Dermis microvascular lymphatic vessel endothelial cell (primary cell): Measurements from ENCODE around the gene BOK. TPM values are rescaled to one million over a fixed set of nuclear protein-coding genes. Genes with fewer than 3 reads are reported as not detected.
A peak's percentile ranks its signal among the peaks of the same experiment; 100 is the strongest.
"Not testable (repeated sequence)": the region's sequence is repeated elsewhere in the genome, so short reads cannot be mapped to it uniquely, and the experiment has no call there.

Experiments used
- DNase-seq, 2 donors: peaks; one replicate each; pipeline versions ENCODE4 v3.0.0 to v3.0.0-alpha.2; 2010; ENCODE audit warnings: low read depth in 2 of 2
- total RNA-seq: library from RNA; depleted of rRNA; stranded (reverse); fragments of >200 nt; gene quantifications from 2 replicates; pipeline ENCODE4 v1.2.1, GENCODE V29; 2014

The BOK gene, protein sequence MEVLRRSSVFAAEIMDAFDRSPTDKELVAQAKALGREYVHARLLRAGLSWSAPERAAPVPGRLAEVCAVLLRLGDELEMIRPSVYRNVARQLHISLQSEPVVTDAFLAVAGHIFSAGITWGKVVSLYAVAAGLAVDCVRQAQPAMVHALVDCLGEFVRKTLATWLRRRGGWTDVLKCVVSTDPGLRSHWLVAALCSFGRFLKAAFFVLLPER
- 32.0 and 71.7 TPM in 2 replicates for total RNA-seq

- peak in 1 of 2 donors; percentile 87 for DNase-seq
Observed at GRCh38 chr2:241558532-241559322, at the start of gene BOK. Gene BOK, plus strand, starts transcription at chr2:241558745. Its CDS starts 739 bp downstream, at chr2:241559484.

- no peak for DNase-seq
Observed at GRCh38 chr2:241509155-241509784, 49.3 kb upstream of the BOK start.

DNA sequence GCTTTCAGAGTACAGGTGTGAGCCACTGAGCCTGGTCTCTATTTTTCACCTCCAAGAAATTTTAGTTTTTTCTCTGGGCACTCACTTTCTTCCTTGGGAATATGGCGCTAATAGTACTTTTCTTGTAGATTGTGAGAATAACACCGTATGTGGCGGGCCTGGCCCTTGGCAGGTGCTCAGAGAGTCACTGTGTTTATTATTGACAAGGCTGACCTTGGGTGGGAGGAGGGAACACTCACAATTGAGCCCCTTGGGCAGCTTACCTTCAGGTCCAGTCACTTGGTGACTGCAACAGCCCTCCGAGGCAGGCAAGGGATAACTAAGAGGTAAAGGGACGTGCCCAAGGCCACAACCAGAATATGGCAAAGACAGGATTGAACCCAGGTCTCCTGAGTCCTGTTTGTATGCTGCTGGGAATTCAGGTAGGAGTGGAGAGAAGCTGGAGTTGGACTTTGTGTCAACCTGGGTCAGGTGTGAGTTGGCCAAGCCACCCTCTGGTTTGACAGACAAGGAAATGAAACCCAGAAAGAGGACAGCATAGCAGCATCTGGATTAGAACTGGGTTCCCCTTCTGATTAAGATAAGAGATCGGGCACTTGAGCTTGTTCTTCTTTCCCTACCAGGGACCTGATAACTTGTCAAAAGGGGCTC is 47.3 kb upstream of the BOK start:
- DNase-seq: no peak

- no peak for DNase-seq
Observed at GRCh38 chr2:241514553-241514952, 44.0 kb upstream of the BOK start.

- no peak for DNase-seq
Observed at GRCh38 chr2:241514986-241515737, 43.4 kb upstream of the BOK start.

GRCh38 chr2:241516520-241516965 is 42.0 kb upstream of the BOK start:
- DNase-seq: no peak

- no peak for DNase-seq
Observed at GRCh38 chr2:241517297-241517696, 41.2 kb upstream of the BOK start.

DNA sequence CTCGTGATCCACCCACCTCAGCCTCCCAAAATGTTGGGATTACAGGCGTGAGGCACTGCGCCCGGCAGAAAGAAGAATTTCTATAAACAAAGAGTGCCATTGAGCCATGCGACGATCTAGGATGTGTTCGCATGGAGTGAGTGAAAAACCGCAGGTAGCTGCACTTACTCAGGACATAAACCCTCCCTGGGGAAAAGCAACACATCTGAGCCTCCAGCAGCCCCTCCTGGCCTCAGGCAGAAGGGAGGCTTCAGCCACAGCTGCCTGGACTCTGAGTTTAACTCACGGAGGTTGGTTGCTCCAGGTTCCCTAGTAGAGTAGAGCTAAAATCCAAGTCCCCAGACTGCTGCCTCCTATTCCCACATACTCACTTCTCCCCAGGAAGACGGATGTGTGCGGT is 38.9 kb upstream of the BOK start:
- no peak for DNase-seq

DNA sequence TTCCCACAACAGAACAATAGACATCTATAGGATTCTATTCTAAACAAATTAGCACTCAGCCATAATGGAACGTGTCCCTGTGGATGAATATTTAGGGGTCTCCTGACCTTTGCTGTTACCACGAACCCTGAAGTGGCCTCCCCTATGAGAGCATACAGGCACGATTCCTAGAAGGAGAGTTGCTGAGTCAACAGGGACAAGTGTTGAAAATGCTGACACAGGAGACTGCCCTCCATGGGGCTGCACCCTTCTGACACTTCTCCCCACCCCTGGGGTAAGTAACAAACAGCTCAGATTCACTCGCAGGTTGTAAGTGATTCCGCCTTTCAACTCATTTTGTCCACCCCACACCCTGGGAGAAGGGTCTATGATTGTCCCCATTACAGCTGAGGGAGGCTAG is 36.1 kb upstream of the BOK start:
- DNase-seq: no peak

DNA sequence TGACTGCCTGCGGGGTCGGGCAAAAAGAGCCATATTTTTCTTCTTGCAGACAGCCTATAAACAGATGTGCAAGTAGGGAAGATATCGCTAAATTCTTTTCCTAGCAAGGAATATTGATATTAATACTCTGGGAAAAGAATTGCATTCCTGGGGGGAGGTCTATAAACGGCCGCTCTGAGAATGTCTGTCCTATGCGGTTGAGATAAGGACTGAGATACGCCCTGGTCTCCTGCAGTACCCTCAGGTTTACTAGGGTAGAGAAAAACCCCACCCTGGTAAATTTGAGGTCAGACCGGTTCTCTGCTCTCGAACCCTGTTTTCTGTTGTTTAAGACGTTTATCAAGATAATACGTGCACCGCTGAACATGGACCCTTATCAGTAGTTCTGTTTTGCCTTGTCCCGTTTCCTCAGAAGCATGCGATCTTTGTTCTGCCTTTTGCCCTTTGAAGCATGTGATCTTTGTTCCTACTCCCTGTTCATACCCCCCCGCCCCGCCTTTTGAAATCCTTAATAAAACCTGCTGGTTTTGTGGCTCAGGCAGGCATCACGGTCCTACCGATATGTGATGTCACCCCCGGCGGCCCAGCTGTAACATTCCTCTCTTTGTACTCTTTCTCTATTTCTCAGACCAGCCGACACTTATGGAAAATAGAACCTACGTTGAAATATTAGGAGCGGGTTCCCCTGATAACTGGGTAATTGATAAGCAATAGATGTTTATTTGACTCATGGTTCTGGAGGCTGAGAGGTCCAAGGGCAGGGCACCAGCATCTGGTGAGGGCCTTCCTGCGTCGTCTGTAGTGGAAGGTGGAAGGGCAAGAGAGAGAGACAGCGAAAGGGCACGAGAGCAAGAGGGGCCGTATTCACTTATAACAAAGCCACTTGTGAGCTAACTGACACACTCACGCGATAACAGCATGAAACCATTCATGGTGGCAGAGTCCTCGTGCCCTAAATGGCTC is 32.4 kb upstream of the BOK start:
- DNase-seq: not testable (repeated sequence)

- DNase-seq: no peak
Observed at GRCh38 chr2:241530571-241530970, 28.0 kb upstream of the BOK start.

DNA sequence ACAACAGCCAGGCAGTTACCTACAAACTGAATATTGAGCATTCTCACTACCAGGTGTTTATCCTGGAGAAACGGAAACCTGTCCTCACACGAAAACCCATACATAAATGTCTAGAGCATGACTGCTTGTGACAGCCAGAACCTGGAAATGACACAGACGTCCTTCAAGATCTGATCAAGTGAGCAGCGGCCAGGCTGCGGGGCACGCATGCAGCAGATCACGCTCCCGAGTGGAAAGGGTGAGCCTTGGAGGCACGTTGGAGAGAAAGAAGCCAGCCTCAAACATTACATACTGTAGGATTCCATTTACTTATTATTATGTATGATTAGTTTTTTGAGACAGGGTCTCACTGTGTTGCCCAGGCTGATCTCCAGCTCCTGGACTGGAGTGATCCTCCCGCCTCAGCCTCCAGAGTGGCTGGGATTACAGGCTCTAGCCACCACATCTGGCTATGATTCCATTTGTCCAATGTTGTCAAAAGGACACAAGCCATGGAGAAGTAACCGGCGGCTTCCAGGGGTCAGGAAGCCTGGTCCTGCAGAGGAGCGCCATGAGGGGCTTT is 27.3 kb upstream of the BOK start:
- no peak for DNase-seq

- no peak for DNase-seq
Observed at GRCh38 chr2:241532168-241532567, 26.4 kb upstream of the BOK start.

DNA sequence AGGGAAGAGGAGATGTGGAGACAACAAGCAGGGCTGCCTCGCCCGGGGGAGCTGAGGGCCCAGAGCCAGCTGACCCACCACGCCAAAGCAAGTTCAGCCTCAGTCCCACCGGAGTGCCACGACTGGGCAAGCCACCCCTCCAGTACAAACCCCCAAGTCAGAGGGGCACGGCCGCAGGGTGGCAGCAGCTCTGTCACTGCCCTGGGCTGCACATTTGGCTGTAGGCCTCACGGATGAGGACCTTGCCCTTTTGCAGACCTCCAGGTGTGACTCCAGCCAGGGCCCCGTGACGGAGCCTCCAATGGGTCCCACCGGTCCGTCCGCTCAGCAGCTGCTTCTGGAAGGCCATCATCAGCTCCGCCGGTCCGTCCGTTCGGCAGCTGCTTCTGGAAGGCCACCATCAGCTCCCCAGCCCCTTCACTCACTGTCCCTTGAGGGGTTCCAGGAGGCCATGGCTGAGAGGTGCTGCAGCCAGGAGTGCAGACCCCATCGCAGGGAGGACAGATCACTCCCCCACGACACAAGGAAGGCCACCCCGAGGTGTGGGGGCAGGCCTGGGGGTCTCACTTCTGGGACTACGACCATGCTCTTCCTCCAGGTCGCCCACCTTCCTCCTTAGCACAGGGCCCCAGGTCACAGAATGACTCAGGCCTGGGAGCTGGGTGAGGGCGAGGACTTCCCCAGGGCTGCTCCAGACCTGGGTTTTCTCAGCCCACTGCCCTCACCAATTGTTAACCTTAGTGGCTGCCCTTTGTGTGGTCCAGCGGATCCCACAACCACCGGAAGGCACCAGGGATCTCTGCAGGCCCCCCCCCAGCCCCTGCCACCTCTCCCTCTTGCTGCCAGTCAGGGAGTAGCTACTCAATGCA is 25.6 kb upstream of the BOK start:
- no peak for DNase-seq

DNA sequence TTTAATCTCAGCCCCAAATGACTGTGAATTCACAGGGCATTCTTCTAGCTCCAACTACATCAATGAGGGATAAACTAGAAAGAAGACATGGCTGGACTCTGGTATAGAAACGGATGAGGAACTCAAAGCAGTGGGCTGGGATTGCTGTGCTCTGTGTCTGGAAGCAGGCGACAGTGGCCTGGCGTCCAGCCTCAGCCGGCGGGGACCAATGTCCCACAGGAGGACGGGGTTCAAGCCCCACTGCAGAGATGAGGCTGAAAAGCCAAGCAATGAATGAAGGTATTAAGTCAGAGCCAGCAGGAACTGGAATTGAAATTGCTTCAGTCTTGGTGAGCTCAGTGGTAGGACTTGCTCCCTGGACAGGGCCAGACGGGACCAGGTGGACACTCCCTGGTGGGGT is 24.3 kb upstream of the BOK start:
- no peak for DNase-seq

DNA sequence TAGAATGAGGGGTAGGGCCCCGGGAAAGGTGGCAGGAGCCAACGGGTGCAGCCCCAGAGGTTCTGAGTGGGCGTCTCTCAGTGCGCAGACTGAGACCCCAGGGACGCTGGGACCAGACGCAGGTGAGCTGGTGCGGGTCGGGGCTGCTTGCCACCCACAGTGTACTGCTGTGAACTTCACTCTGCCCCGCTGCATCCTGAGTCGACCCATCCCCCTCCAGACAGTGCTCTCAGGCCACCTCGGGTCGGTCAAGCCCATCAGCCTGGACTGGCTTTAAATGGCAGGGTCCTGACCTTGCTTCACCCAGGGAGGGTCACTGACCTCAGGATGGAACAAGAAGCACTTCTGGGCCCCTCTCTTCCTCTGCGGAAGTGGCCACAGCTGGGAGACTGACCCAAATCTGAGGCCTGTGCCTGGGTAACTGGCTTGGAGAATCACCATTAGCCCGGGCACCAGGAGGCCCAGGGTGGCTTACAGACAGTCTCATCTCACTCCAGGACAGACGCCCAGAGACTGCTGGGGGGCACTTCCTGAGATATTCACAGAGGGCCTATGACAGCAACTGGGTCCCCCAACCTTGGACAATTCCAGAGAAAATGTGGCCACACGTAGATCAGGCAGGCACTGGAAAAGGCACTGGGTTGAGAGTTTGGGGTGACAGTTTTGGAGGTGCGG is 23.7 kb upstream of the BOK start:
- no peak for DNase-seq

DNA sequence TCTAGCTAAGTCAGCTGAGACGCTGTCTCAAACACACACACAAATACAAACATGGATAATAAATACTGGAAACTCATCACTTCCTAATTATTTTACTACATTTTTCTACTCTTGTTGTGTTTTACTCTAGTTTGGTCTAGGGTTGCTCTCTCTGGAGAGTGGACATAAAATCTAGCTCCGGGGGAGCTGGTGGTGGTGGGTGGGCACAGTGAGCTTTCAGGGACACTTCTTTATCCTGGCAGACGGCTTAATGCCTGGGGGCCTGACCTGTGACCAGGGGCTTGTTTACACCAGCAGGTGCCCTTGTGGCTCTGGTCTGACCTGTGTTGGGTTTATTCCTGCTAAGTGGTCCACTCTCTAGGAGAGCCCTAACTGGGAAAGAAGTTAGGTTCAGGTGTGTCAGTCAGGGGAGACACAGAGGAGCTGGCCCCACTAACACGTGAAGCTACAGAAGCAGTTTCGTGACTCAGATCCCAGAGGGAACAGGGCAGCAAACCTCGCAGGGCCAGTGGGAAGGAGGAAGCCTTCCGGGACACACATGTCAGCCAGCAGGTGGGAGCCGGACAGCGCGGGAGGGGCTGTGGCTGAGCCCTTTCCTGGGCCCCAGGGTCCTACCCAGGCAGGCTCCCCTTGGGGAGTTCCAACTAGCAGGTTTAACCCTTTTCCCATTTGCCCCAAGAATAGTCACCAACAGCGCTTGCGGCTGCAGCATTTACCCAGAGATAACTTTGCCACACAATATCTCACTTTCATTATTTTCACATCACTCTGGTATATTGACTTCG is 22.5 kb upstream of the BOK start:
- DNase-seq: no peak
